Measurements from ENCODE around the gene YDJC. TPM values are rescaled to one million over a fixed set of nuclear protein-coding genes. Genes with fewer than 3 reads are reported as not detected.

YDJC gene
- total RNA-seq, 1 experiment from 2014 or later = 79.4 TPM

DNA sequence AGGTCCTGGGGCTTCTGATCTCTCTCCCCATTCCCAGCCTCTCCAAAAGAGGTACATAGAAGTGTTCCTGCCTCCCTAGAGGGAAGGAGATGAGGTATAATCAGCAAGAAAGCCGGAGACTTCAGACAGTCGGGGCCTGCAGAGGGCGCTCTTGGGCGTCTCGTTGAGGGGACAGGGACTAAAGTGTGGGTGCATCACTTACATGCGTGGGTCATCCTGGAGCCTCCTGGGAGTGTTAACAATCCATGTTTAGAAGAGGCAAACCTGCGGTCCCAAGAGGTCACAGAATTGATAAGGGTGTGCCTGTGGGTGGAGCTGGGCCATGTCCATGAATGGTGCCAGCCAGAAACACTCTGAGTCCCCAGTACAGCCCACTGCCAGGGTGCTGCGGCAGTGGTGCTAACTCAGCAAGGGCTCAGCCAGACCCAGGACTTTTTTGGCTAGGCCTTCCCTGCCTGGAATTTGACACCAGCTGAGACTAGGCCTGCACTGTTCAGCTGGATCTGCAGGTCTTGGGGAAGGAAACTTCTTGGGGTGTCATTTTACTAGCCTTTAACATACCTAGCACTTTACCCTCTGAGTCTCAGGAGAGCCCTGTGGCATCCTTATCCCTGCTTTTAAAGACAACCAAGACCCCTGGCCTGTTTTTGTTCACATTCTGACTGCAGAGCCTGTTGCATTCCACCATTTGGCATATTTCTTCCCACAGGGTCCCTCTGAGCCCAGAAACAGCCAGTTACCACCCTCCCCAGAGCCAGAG, 5.5 kb downstream of the YDJC start:
- peaks cover 5% of the 10 kb centered on the region; the same call in 1 of the 2 replicates for H4K20me1 ChIP-seq (ENCODE audit: low read length)
- H3K27me3 ChIP-seq (ENCODE audit: low read length) = no peaks in the 10 kb centered on the region
- peaks cover 10% of the 10 kb centered on the region for H3K4me1 ChIP-seq (ENCODE audit: insufficient read depth, low read length)
- TF ChIP-seq EZH2phosphoT487 (IDR thresholded peaks at IDR 0.05; ENCODE audit: borderline replicate concordance, low read length) = no peak
- TF ChIP-seq, protein P1, sequence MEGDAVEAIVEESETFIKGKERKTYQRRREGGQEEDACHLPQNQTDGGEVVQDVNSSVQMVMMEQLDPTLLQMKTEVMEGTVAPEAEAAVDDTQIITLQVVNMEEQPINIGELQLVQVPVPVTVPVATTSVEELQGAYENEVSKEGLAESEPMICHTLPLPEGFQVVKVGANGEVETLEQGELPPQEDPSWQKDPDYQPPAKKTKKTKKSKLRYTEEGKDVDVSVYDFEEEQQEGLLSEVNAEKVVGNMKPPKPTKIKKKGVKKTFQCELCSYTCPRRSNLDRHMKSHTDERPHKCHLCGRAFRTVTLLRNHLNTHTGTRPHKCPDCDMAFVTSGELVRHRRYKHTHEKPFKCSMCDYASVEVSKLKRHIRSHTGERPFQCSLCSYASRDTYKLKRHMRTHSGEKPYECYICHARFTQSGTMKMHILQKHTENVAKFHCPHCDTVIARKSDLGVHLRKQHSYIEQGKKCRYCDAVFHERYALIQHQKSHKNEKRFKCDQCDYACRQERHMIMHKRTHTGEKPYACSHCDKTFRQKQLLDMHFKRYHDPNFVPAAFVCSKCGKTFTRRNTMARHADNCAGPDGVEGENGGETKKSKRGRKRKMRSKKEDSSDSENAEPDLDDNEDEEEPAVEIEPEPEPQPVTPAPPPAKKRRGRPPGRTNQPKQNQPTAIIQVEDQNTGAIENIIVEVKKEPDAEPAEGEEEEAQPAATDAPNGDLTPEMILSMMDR (conservative IDR thresholded peaks at IDR 0.05; ENCODE audit: low read depth, low read length) = peak; percentile 76
- no peaks in the 10 kb centered on the region for H3K9me2 ChIP-seq (replicated peaks; ENCODE audit: low read length)
- peaks cover 63% of the 10 kb centered on the region for H3K79me2 ChIP-seq (ENCODE audit: low read length)
- intact Hi-C loops (cut with micrococcal nuclease) = no loop called here
- H3K27ac ChIP-seq (ENCODE audit: low read length) = no peak overlapping the region
- peak; percentile 38 for DNase-seq
- no TSS peak for BruUV-seq (replicated peaks)
- no peaks in the 10 kb centered on the region for H3K9me3 ChIP-seq (ENCODE audit: low read length)
- CTCF ChIA-PET = no interaction called here
- no peak overlapping the region for H3K9ac ChIP-seq (ENCODE audit: low read length)
- no peak overlapping the region for H2AFZ ChIP-seq (ENCODE audit: low read length)
- H3F3A ChIP-seq (ENCODE audit: low read length, unreplicated experiment) = no peaks in the 10 kb centered on the region
- ATAC-seq = peak; percentile 34
- peaks cover 7% of the 10 kb centered on the region; the same call in 1 of the 2 replicates for H3K36me3 ChIP-seq (ENCODE audit: low read depth, low read length)
- POLR2A ChIA-PET (ENCODE audit: unreplicated experiment) = no interaction called here
- H3K4me2 ChIP-seq (ENCODE audit: low read length) = no peak overlapping the region
- H3K4me3 ChIP-seq (ENCODE audit: low read length) = no peak overlapping the region

- Histone ChIP-seq H4K20me1 (ENCODE audit: low read length) (peaks cover 5% of the 10 kb centered on the region; the same call in 1 of the 2 replicates), H3K4me3 (ENCODE audit: low read length) (no peak overlapping the region), H3K79me2 (ENCODE audit: low read length) (peaks cover 61% of the 10 kb centered on the region), H3K4me2 (ENCODE audit: low read length) (no peak overlapping the region), H3K27me3 (ENCODE audit: low read length) (no peaks in the 10 kb centered on the region), H3K9me2 (replicated peaks; ENCODE audit: low read length) (no peaks in the 10 kb centered on the region), H3K9ac (ENCODE audit: low read length) (no peak overlapping the region), H3K9me3 (ENCODE audit: low read length) (no peaks in the 10 kb centered on the region), H3K36me3 (ENCODE audit: low read depth, low read length) (peaks cover 7% of the 10 kb centered on the region; the same call in 1 of the 2 replicates), H2AFZ (ENCODE audit: low read length) (no peak overlapping the region), H3K27ac (ENCODE audit: low read length) (no peak overlapping the region), H3K4me1 (ENCODE audit: insufficient read depth, low read length) (peaks cover 10% of the 10 kb centered on the region), H3F3A (ENCODE audit: low read length, unreplicated experiment) (no peaks in the 10 kb centered on the region)
- no TSS peak for BruUV-seq (replicated peaks)
- CTCF ChIA-PET = no interaction called here
- ATAC-seq (no peak), DNase-seq (no peak)
- TF ChIP-seq EZH2phosphoT487 (IDR thresholded peaks at IDR 0.05; ENCODE audit: borderline replicate concordance, low read length) (no peak), EZH2 (IDR thresholded peaks at IDR 0.05; ENCODE audit: low read length, unreplicated experiment) (no peak)
- TF ChIP-seq, protein P1 (conservative IDR thresholded peaks at IDR 0.05; ENCODE audit: low read depth, low read length) = no peak
- intact Hi-C loops (cut with micrococcal nuclease) = no loop called here
- POLR2A ChIA-PET (ENCODE audit: unreplicated experiment) = no interaction called here
Observed at GRCh38 chr22:21623648-21623970, 6.2 kb downstream of the YDJC start.

GRCh38 chr22:21622919-21623647, 6.7 kb downstream of the YDJC start:
- Histone ChIP-seq H2AFZ (ENCODE audit: low read length) (no peak overlapping the region), H3K27me3 (ENCODE audit: low read length) (no peaks in the 10 kb centered on the region), H3K4me3 (ENCODE audit: low read length) (no peak overlapping the region), H3K79me2 (ENCODE audit: low read length) (peaks cover 58% of the 10 kb centered on the region), H3K9me3 (ENCODE audit: low read length) (no peaks in the 10 kb centered on the region), H3K4me1 (ENCODE audit: insufficient read depth, low read length) (peaks cover 5% of the 10 kb centered on the region), H3K27ac (ENCODE audit: low read length) (no peak overlapping the region), H4K20me1 (ENCODE audit: low read length) (peaks cover 5% of the 10 kb centered on the region; the same call in 1 of the 2 replicates), H3K9me2 (replicated peaks; ENCODE audit: low read length) (no peaks in the 10 kb centered on the region), H3K4me2 (ENCODE audit: low read length) (no peak overlapping the region), H3K36me3 (ENCODE audit: low read depth, low read length) (peaks cover 7% of the 10 kb centered on the region; the same call in 1 of the 2 replicates), H3F3A (ENCODE audit: low read length, unreplicated experiment) (no peaks in the 10 kb centered on the region), H3K9ac (ENCODE audit: low read length) (no peak overlapping the region)
- DNase-seq (no peak), ATAC-seq (no peak)
- no peak for TF ChIP-seq EZH2 (IDR thresholded peaks at IDR 0.05; ENCODE audit: low read length, unreplicated experiment)
- no peak for TF ChIP-seq EZH2phosphoT487 (IDR thresholded peaks at IDR 0.05; ENCODE audit: borderline replicate concordance, low read length)
- TF ChIP-seq, protein P1 (conservative IDR thresholded peaks at IDR 0.05; ENCODE audit: low read depth, low read length) = no peak
- no TSS peak for BruUV-seq (replicated peaks)
- intact Hi-C loops (cut with micrococcal nuclease) = no loop called here
- ChIA-PET POLR2A (ENCODE audit: unreplicated experiment) (no interaction called here), CTCF (no interaction called here)
